Measurements from ENCODE around the gene HMSD.
A peak's percentile ranks its signal among the peaks of the same experiment; 100 is the strongest.

HMSD gene

DNA sequence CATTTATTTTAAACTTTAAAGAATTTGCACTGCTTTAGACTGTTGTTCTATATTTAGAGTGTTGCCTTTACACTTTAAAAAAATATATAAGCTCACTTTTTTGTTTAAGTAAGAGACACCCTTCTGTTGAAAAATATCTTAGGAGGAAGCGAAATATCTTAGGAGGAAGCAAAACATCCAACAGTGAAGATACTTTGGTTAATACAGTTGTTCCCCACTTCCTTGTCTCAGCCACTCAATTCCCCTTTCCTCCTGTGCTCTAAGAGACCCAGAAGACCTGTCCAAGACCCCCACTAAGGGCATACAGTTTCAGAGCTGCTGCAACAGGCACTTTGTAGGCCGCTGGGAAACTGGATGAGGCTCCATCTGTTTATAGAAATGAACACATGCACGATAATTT lies 26.5 kb downstream of the HMSD start:
- no peaks in the 10 kb centered on the region for H3K9me3 ChIP-seq (ENCODE audit: severe bottlenecking)
- H3K27ac ChIP-seq: no peak overlapping the region
- no peak overlapping the region for H3K4me3 ChIP-seq (ENCODE audit: low read depth, low read length)
- no peak for DNase-seq
- no peak for TF ChIP-seq CTCF (IDR thresholded peaks at IDR 0.05; ENCODE audit: low read depth, low read length)
- no peaks in the 10 kb centered on the region for H3K27me3 ChIP-seq (ENCODE audit: insufficient read depth, low read depth, severe bottlenecking)
- no peaks in the 10 kb centered on the region for H3K36me3 ChIP-seq

DNA sequence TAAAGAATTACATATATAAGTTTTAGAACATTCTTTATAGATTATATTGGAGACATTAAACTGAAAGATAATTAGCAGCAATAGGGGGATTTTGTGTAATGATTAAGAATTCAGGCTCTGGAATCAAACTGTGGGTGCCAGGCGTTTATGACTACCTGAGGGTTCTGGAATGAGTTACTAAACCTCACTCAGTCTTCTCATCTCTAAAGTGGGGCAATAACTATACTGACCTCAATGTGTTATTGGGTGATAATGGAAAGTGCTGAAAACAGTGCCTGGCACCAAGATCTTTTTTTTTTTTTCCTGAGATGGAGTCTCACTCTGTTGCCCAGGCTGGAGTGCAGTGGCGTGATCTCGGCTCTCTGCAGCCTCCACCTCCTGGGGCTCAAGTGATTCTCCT lies 27.9 kb downstream of the HMSD start:
- Histone ChIP-seq H3K36me3 (no peaks in the 10 kb centered on the region), H3K4me3 (ENCODE audit: low read depth, low read length) (no peak overlapping the region), H3K27ac (no peak overlapping the region), H3K27me3 (ENCODE audit: insufficient read depth, low read depth, severe bottlenecking) (no peaks in the 10 kb centered on the region), H3K9me3 (ENCODE audit: severe bottlenecking) (no peaks in the 10 kb centered on the region)
- TF ChIP-seq CTCF (IDR thresholded peaks at IDR 0.05; ENCODE audit: low read depth, low read length): no peak
- DNase-seq: no peak

DNA sequence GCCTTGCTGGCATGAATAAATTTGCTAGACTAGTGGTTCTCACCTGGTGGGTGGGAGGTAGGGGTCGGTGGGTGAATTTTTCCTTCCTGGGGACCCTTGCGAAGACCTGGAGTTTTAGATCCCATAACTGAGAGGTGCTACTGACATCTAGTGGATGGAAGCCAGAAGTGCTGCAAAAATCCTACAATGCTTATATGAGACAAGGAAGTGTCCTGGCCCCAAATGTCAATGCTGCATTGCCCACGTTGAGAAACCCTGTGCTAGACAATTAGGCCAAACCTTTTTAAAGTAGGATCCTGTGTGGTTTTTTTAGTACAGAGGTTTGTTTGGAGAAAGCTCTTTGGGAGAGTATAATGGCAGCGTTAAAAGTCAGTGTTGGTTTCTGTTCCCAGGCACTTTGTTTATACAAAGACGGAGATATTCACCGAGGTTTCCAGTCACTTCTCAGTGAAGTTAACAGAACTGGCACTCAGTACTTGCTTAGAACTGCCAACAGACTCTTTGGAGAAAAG lies 30.4 kb downstream of the HMSD start:
- H3K27ac ChIP-seq: no peak overlapping the region
- peak; percentile 87 for TF ChIP-seq CTCF (IDR thresholded peaks at IDR 0.05; ENCODE audit: low read depth, low read length)
- no peak overlapping the region for H3K4me3 ChIP-seq (ENCODE audit: low read depth, low read length)
- no peaks in the 10 kb centered on the region for H3K36me3 ChIP-seq
- DNase-seq: peak; percentile 56
- no peaks in the 10 kb centered on the region for H3K27me3 ChIP-seq (ENCODE audit: insufficient read depth, low read depth, severe bottlenecking)
- no peaks in the 10 kb centered on the region for H3K9me3 ChIP-seq (ENCODE audit: severe bottlenecking)

DNA sequence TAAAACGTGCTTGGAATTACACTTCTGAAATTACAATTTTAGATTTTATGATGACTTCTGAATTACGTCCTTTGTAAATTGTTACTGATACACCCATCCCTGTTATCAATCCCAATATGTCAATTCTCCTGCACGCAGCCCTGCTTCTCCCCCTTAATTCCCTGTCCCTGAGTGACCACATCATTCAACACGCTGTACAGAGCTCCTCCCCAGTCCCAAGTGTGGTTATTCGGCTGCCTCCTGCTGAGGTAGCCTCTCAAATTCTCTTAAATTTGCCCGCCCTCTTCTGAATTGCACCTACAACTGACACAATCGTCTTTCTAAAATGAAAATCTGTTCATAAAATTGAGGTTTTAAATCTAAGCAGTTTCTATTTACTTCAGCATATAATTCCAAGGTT lies 30.9 kb downstream of the HMSD start:
- DNase-seq: no peak
- Histone ChIP-seq H3K27ac (no peak overlapping the region), H3K9me3 (ENCODE audit: severe bottlenecking) (no peaks in the 10 kb centered on the region), H3K4me3 (ENCODE audit: low read depth, low read length) (no peak overlapping the region), H3K36me3 (no peaks in the 10 kb centered on the region), H3K27me3 (ENCODE audit: insufficient read depth, low read depth, severe bottlenecking) (no peaks in the 10 kb centered on the region)
- no peak for TF ChIP-seq CTCF (IDR thresholded peaks at IDR 0.05; ENCODE audit: low read depth, low read length)

- no peak for TF ChIP-seq CTCF (IDR thresholded peaks at IDR 0.05; ENCODE audit: low read depth, low read length)
- H3K9me3 ChIP-seq (ENCODE audit: severe bottlenecking): no peaks in the 10 kb centered on the region
- no peaks in the 10 kb centered on the region for H3K36me3 ChIP-seq
- no peak overlapping the region for H3K4me3 ChIP-seq (ENCODE audit: low read depth, low read length)
- no peak for DNase-seq
- no peaks in the 10 kb centered on the region for H3K27me3 ChIP-seq (ENCODE audit: insufficient read depth, low read depth, severe bottlenecking)
- H3K27ac ChIP-seq: no peak overlapping the region
These were observed 31.9 kb downstream of the HMSD start for GRCh38 chr18:63980896-63981460.

DNA sequence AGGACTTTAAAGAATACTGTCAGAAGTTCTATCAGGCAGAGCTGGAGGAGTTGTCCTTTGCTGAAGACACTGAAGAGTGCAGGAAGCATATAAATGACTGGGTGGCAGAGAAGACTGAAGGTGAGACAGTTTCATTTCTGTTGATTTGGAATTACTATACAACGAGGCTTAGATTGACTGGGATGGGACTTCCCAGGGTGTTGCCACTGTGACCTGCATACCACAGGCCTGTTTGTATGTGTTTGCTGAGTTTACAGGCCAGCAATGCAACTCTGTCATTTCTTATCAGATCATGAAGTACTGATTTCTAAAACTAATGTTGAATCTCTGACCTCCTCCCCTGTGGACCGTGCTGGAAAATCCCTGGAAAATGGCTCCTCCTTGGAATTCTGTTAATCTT lies 32.6 kb downstream of the HMSD start:
- Histone ChIP-seq H3K36me3 (no peaks in the 10 kb centered on the region), H3K27me3 (ENCODE audit: insufficient read depth, low read depth, severe bottlenecking) (no peaks in the 10 kb centered on the region), H3K9me3 (ENCODE audit: severe bottlenecking) (no peaks in the 10 kb centered on the region), H3K4me3 (ENCODE audit: low read depth, low read length) (no peak overlapping the region), H3K27ac (no peak overlapping the region)
- DNase-seq: no peak
- TF ChIP-seq CTCF (IDR thresholded peaks at IDR 0.05; ENCODE audit: low read depth, low read length): no peak
